Duodenal mucosa (tissue), 2 donors: ENCODE results near the gene MIPOL1.

Experiments
- H3K27ac ChIP-seq: one replicate; pipeline ENCODE4 v1.7.0; 2013; ENCODE audit warnings: low read depth, low read length
- H3K27me3 ChIP-seq, 2 donors: one replicate each; pipeline ENCODE4 v1.7.0; 2013; ENCODE audit warnings: low read length in 2 of 2, control low read depth in 1 of 2; ENCODE audit not compliant: insufficient read depth in 2 of 2, control insufficient read depth in 1 of 2
- H3K36me3 ChIP-seq, 2 donors: one replicate each; pipeline ENCODE4 v1.7.0; 2013; ENCODE audit warnings: low read length in 2 of 2, control low read depth in 1 of 2; ENCODE audit not compliant: insufficient read depth in 2 of 2, control insufficient read depth in 1 of 2
- H3K4me1 ChIP-seq, 2 donors: one replicate each; pipeline ENCODE4 v1.7.0; 2013; ENCODE audit warnings: low read length in 2 of 2, control low read depth in 1 of 2; ENCODE audit not compliant: insufficient read depth in 2 of 2, control insufficient read depth in 1 of 2
- H3K4me3 ChIP-seq, 2 donors: one replicate each; pipeline ENCODE4 v1.7.0; 2013; ENCODE audit warnings: low read length in 2 of 2, low read depth in 1 of 2
- H3K9ac ChIP-seq, 2 donors: one replicate each; pipeline ENCODE4 v1.7.0; 2013; ENCODE audit warnings: low read length in 2 of 2, low read depth in 1 of 2
- H3K9me3 ChIP-seq, 2 donors: one replicate each; pipeline ENCODE4 v1.7.0; 2013; ENCODE audit warnings: low read length in 2 of 2, control low read depth in 1 of 2; ENCODE audit not compliant: control insufficient read depth in 1 of 2

MIPOL1 gene

DNA sequence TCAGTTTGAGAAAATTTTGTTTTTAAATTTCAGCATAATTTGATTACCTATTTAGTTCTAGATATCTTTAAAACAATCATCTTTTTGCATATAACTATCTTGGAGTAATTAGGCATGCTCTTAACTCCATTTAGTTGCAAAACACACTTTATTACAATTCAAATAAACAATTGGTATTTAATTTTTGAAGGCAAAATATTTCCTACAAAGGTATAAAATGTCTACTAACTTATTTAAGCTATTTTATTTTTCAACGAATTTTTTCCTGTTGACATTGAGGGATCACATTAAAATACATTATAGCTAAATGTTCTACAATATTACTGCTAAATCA lies 389.0 kb downstream of the MIPOL1 start:
- Histone ChIP-seq H3K4me1 (peaks cover 0 to 6% of the 10 kb centered on the region in 2 donors), H3K27ac (no peak overlapping the region), H3K9me3 (no peaks in the 10 kb centered on the region), H3K27me3 (peaks cover 24 to 30% of the 10 kb centered on the region in 2 donors), H3K36me3 (no peaks in the 10 kb centered on the region), H3K9ac (peak overlapping the region; percentile 62 to 69), H3K4me3 (peak overlapping the region; percentile 52 to 66)

DNA sequence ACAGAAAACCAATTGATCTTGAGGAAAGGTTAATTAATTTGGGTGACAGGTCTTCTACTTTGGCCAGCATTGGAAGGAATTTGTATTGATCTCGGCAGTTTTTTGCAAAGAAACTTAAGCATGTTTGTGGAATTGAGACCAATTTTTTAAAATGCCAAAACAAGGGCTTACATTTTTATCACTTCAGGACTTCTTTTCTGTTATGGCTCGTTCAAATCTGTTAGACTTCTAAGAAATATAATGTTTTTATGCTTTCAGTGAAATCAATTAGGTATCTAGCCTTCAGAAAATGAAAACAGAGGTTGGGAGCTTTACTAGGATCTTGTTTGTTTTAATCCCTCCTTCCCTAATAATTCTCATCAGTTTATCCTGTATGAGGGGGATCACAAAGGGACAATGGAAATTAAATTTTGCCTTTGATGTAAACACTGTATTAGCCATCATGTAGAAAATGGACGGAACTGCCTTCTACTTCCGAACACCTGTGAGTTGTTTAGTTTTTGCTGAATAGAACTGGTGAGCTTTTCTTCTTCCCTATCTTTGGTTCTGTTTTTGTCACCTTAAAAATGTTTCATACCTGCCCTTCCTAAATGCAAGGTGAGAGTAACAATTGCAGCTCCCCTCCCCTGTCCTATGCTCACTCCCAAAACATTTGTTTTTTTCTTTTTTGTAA lies 389.5 kb downstream of the MIPOL1 start:
- Histone ChIP-seq H3K4me1 (peaks cover 0 to 6% of the 10 kb centered on the region in 2 donors), H3K9ac (peak overlapping the region; percentile 62 to 69), H3K4me3 (peak overlapping the region; percentile 52 to 66), H3K27me3 (peaks cover 24 to 33% of the 10 kb centered on the region in 2 donors), H3K36me3 (no peaks in the 10 kb centered on the region), H3K9me3 (no peaks in the 10 kb centered on the region), H3K27ac (no peak overlapping the region)

DNA sequence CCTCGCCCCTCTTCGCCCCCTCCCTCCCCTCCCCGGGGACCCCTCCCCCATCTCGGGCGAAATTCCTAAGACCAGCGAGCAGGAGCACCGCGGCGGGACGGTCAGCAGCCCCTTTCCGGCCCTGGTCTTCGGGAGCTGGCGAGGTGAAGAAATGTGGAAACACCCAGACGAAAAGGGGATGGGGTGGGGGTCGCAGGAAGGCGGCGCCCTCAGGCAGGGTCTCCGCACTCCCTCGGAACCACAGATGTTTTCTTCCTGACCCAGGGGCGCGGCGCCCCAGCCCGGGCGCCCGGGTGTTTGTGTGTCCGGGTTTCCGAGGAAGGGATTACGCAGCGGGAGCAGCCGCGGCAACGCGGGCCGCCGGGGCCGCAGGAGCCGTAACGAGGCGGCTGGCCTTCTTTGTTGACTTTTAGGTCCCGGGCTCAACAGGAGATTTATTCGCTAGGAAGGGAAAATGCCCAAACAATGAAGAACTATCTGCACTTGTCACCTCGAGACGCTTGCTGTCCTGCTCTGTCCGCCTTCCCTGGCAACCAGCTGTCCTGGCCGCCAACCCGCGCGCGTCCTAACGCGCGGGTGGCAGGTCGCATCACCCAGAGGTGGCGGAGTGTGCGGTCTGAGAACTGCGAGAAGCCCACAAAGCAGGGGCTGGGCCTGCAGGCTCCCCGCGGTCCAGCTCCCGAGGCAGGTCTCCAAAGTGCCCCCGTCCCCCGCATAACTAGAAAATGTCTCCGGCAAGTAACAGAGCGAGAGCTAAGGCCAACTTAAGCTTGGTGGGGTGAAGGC lies 390.3 kb downstream of the MIPOL1 start:
- Histone ChIP-seq H3K4me3 (peak overlapping the region; percentile 66 to 84), H3K27ac (peak overlapping the region; percentile 67), H3K9me3 (no peaks in the 10 kb centered on the region), H3K4me1 (peaks cover 0 to 6% of the 10 kb centered on the region in 2 donors), H3K27me3 (peaks cover 32 to 35% of the 10 kb centered on the region in 2 donors), H3K36me3 (no peaks in the 10 kb centered on the region), H3K9ac (peak overlapping the region; percentile 62 to 69)

DNA sequence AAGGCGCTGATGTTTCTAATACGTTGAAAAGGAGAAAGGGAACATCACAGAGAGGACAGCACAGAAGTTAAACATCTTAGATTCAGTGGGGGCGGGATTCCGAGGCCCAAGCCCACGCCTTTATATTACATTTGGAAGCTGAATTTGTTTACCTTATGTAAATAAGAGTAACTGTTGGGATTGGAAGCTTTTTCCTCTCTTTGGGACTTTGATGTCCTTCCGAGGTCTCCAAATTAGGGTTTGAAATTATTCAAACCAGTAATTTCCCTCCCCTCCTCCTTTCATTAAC lies 390.9 kb downstream of the MIPOL1 start:
- peak overlapping the region; percentile 66 to 84 for H3K4me3 ChIP-seq
- no peaks in the 10 kb centered on the region for H3K9me3 ChIP-seq
- no peaks in the 10 kb centered on the region for H3K36me3 ChIP-seq
- peaks cover 0 to 6% of the 10 kb centered on the region in 2 donors for H3K4me1 ChIP-seq
- no peak overlapping the region for H3K27ac ChIP-seq
- H3K27me3 ChIP-seq, result peaks cover 33 to 37% of the 10 kb centered on the region in 2 donors
- H3K9ac ChIP-seq, result peak overlapping the region; percentile 62 to 69

DNA sequence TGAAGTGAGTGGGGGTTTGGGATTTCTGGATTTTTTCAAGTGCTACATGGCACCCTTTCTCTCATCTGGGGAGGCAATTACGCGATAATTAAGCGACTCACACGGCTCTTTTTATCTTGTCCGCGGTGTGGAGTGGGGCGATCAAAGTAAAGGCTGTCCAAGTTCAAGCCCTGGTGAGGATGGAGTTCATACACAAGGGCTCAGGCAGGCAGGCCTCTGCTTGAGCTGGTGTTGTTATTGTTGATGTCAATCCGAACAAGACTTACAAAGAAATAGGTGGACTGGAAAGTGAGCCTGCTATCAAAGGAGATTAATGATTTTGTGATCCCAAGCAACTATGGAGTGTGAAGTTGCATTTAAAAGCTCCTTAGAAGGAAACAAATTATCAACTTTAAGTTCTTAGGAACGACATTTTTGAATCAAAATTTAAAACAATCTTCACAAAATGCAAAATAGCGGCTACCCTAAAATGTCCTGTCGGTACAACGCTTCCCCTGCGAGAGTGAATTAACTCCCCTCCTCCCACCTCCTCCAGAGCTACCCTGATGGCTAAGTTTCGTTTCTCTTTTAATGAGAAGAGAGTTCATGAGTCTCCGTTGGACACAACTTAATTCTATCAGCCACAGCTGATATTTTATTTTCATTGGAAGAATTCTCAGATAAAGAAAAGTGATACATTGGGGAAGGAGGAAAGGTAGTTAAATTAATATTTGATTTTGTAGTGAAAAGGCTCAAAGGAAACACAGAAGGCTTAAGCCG lies 391.4 kb downstream of the MIPOL1 start:
- no peaks in the 10 kb centered on the region for H3K36me3 ChIP-seq
- peak overlapping the region; percentile 62 to 69 for H3K9ac ChIP-seq
- H3K27me3 ChIP-seq, result peaks cover 33 to 42% of the 10 kb centered on the region in 2 donors
- H3K4me1 ChIP-seq, result peaks cover 0 to 6% of the 10 kb centered on the region in 2 donors
- H3K9me3 ChIP-seq, result no peaks in the 10 kb centered on the region
- H3K4me3 ChIP-seq, result peak overlapping the region; percentile 66 to 84
- H3K27ac ChIP-seq, result no peak overlapping the region

DNA sequence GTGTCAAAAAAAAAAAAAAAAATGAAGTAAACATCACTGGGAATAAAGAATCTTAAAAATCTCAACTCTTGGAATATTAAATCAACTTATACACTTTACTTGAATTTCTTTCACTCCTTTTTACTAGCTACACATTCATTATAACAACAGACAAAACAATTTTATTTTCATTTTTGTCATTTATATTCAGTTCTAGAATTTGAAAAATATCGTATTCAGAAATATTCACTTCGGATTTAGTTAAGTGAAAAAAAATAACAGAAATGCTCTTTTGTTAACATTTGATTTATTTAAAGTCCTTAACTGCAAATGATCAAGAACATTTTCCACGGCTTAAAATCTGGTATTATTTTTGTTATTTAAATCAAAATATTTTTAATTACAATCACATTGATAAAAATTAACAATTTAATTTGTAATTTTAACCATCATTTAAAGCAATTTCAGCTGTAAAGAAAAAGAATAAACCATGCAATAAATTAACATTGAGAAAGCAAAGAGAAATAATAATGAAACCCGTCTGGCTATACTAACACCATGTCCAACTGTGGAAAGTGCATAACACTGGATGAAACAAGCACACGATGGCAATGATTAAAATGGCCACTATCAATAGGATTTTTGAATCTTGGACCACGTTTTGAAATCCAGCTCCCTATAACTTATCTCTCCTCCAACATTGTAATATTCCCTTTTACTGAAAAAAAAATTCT lies 392.1 kb downstream of the MIPOL1 start:
- Histone ChIP-seq H3K9ac (peak overlapping the region; percentile 64 to 69), H3K36me3 (no peaks in the 10 kb centered on the region), H3K9me3 (no peaks in the 10 kb centered on the region), H3K4me3 (peak overlapping the region; percentile 76 to 84), H3K27me3 (peaks cover 33 to 41% of the 10 kb centered on the region in 2 donors), H3K27ac (no peak overlapping the region), H3K4me1 (peaks cover 0 to 6% of the 10 kb centered on the region in 2 donors)

DNA sequence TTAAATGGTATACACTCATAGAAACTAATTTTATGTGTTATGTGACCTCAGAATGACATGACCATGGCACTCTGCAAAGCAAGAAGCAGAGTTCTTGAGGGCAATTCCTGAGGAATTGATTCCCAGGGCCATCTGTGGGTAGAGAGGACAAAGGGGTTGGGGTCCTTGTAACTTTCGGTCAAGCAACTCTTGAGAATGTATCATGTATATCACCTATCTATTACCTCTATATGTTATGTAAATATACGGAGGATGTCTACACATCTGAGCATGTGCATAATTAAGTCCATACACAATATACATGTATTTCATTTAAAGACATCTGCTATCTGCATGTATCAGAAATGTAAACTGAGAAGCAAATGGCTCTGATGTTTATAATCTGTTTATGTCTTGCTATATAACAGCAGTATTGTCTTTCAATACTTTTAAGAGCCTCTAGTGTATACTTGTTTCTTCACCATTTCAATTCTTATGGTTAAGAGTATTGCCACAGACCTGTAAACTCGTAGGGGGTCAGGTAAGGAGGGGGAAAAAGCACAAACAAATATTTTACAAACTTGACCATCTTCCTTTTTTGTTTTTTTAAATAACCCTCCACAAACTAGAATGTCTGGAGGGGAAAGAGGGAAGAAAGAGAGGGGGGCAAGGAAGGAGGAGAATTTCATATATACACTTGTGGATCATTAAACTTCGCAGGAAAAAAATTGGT lies 392.8 kb downstream of the MIPOL1 start:
- H3K4me3 ChIP-seq, result peak overlapping the region; percentile 76 to 84
- peak overlapping the region; percentile 64 to 84 for H3K9ac ChIP-seq
- H3K27me3 ChIP-seq, result peaks cover 33 to 41% of the 10 kb centered on the region in 2 donors
- H3K4me1 ChIP-seq, result peaks cover 0 to 6% of the 10 kb centered on the region in 2 donors
- H3K9me3 ChIP-seq, result no peaks in the 10 kb centered on the region
- H3K36me3 ChIP-seq, result no peaks in the 10 kb centered on the region
- H3K27ac ChIP-seq, result no peak overlapping the region

DNA sequence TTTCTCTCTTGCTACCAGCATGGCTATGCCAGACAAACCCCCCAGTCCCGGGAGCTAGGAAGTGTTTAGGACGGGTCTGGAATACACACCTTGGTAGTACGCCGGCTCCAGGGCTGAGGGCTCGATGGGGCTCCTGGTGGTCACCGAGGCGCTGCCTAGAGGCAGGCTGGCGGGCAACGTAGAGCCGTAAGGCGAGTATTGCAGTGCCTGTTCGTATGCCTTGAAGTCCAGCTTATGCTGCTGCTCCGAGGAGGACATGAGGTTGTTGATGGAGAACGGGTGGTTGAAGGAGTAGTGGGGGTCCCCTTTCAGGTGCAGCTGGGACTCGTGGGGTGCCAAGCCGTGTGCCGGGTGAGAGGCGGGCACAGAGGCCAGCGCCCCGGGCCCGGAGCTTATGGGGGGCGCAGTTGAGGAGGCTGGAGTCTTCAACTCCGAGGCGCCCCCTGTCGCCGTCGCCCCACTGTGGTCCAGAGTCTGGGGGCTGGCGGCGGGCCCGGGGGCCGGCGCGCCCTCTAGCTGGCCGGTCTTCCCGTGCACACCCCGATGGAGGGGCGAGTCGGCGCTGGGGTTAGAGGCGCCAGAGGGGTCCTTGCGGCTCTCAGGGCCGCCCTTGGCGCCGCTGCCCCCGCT lies 393.7 kb downstream of the MIPOL1 start:
- H3K4me3 ChIP-seq, result peak overlapping the region; percentile 76 to 84

DNA sequence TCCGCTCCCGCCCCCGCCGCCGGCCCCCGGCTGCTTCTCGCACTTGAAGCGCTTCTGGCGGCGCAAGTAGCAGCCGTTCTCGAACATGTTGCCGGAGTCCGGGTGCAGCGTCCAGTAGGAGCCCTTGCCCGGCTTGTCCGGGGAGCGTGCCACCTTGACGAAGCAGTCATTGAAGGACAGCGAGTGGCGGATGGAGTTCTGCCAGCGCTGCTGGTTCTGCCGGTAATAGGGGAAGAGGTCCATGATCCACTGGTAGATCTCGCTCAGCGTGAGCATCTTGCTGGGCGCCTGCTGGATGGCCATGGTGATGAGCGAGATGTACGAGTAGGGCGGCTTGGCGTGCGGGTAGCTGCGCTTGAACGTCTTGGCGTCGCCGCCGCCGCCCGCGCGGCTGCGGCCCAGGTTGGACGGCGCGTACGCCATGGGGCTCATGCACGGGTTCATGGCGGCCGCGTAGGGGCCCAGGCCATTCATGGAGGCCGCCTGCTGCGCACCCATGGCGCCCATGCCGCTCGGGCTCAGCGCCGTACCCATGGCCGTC lies 394.3 kb downstream of the MIPOL1 start:
- Histone ChIP-seq H3K9ac (peak overlapping the region; percentile 74 to 77), H3K36me3 (no peaks in the 10 kb centered on the region), H3K4me3 (peak overlapping the region; percentile 76 to 84), H3K9me3 (no peaks in the 10 kb centered on the region), H3K27me3 (peaks cover 24 to 48% of the 10 kb centered on the region in 2 donors), H3K4me1 (peaks cover 0 to 7% of the 10 kb centered on the region in 2 donors), H3K27ac (peak overlapping the region; percentile 32)

More for the DNA sequence above, 393.7 kb downstream of the MIPOL1 start:
- H3K9me3 ChIP-seq, result no peaks in the 10 kb centered on the region
- peak overlapping the region; percentile 74 to 84 for H3K9ac ChIP-seq
- H3K27ac ChIP-seq, result peak overlapping the region; percentile 23
- H3K27me3 ChIP-seq, result peaks cover 27 to 46% of the 10 kb centered on the region in 2 donors
- H3K4me1 ChIP-seq, result peaks cover 0 to 4% of the 10 kb centered on the region in 2 donors
- no peaks in the 10 kb centered on the region for H3K36me3 ChIP-seq
